Mucosa of rectum (tissue), 2 donors: ENCODE data around the gene SETX.
"Not testable (repeated sequence)": the region's sequence is repeated elsewhere in the genome, so short reads cannot be mapped to it uniquely, and the experiment has no call there.

Experiments used
- H3K27ac ChIP-seq, 2 donors: one replicate each; pipeline ENCODE4 v1.7.0; 2013; ENCODE audit warnings: inconsistent platforms in 2 of 2, low read depth in 2 of 2, low read length in 2 of 2
- H3K27me3 ChIP-seq, 2 donors: one replicate each; pipeline ENCODE4 v1.7.0; 2013; ENCODE audit warnings: low read length in 2 of 2; ENCODE audit not compliant: control insufficient read depth in 2 of 2, insufficient read depth in 2 of 2
- H3K36me3 ChIP-seq, 2 donors: one replicate each; pipeline ENCODE4 v1.7.0; 2013; ENCODE audit warnings: low read length in 2 of 2; ENCODE audit not compliant: control insufficient read depth in 2 of 2, insufficient read depth in 2 of 2
- H3K4me1 ChIP-seq, 2 donors: one replicate each; pipeline ENCODE4 v1.7.0; 2013; ENCODE audit warnings: low read length in 2 of 2, mild to moderate bottlenecking in 1 of 2; ENCODE audit not compliant: control insufficient read depth in 2 of 2, insufficient read depth in 2 of 2
- H3K4me3 ChIP-seq, 2 donors: one replicate each; pipeline ENCODE4 v1.7.0; 2013; ENCODE audit warnings: low read length in 2 of 2
- H3K9ac ChIP-seq, 2 donors: one replicate each; pipeline ENCODE4 v1.7.0; 2013; ENCODE audit warnings: low read length in 2 of 2, low read depth in 1 of 2, mild to moderate bottlenecking in 1 of 2
- H3K9me3 ChIP-seq, 2 donors: one replicate each; pipeline ENCODE4 v1.7.0; 2013; ENCODE audit warnings: low read length in 2 of 2; ENCODE audit not compliant: control insufficient read depth in 2 of 2
- donor health status: healthy.
- donor health status: Normal muscosa, but diverticular disease.

SETX gene

DNA sequence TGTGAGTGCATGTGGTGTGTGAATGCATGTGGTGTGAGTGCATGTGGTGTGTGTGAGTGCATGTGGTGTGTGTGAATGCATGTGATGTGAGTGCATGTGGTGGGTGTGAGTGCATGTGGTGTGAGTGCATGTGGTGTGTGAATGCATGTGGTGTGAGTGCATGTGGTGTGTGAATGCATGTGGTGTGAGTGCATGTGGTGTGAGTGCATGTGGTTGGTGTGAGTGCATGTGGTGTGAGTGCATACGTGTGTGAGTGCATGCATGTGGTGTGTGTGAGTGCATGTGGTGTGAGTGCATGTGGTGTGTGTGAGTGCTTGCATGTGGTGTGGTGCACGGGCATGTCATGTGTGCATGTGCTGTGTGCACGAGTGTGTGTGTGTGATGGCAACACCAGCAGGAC is 23.6 kb upstream of the SETX start:
- H3K9me3 ChIP-seq, H3K9ac ChIP-seq, H3K4me1 ChIP-seq, H3K27ac ChIP-seq, H3K27me3 ChIP-seq, H3K4me3 ChIP-seq: not testable (repeated sequence)
- H3K36me3 ChIP-seq = peaks cover 31 to 55% of the 10 kb centered on the region in 2 donors

DNA sequence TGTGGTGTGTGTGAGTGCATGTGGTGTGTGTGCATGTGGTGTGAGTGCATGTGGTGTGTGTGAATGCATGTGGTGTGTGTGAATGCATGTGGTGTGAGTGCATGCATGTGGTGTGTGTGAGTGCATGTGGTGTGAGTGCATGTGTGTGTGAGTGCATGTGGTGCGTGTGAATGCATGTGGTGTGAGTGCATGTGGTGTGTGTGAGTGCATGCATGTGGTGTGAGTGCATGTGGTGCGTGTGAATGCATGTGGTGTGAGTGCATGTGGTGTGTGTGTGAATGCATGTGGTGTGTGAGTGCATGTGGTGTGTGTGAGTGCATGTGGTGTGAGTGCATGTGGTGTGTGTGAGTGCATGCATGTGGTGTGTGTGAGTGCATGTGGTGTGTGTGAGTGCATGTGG is 23.0 kb upstream of the SETX start:
- H3K36me3 ChIP-seq = peaks cover 31 to 55% of the 10 kb centered on the region in 2 donors
- not testable (repeated sequence) for H3K4me3 ChIP-seq, H3K9me3 ChIP-seq, H3K9ac ChIP-seq, H3K27me3 ChIP-seq, H3K27ac ChIP-seq, H3K4me1 ChIP-seq

DNA sequence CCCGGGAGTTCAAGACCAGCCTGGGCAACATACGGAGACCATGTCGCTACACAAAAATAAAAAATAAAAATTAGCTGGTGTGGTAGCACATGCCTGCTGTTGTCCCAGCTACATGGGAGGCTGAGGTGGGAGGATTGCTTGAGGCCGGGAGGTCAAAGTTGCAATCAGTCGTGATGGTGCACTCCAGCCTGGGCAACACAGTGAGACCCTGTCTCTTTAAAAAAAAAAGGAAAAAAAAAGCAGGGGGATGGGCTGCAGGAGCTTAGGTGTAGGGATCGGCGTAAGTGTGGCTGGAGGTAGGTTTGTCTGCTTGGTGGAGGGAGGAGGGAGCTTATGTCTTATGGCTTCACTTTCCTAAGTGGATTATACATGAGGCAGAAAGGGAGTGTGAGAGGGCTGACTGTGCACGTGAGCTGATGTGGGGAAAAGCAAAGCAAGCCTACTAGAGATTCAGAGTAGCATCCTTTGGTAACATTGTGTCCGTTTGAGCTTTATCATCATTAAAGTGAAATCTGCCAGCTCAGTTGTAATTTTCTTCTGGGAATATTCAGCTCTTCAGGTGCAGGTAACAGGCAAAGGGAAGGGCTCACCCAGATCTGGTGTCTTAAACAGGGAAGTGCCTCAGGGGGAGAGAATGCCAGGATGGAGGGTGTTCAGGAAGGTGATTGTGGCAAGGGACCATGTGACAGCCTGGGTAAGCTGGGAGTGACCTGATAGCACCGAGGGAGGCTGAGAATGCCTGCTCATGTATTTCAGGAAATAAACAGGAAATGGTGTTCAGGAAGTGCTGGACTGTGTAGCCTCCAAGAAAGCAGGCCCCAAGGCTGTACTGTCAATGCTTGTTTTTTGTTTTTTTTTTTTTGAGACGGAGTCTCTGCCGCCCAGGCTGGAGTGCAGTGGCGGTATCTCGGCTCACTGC is 17.6 kb upstream of the SETX start:
- H3K9me3 ChIP-seq = no peaks in the 10 kb centered on the region
- peak overlapping the region in 1 of 2 donors; percentile 3 for H3K4me3 ChIP-seq
- peaks cover 0 to 2% of the 10 kb centered on the region in 2 donors for H3K4me1 ChIP-seq
- no peak overlapping the region for H3K9ac ChIP-seq
- H3K36me3 ChIP-seq = peaks cover 12 to 24% of the 10 kb centered on the region in 2 donors
- H3K27me3 ChIP-seq = no peaks in the 10 kb centered on the region
- H3K27ac ChIP-seq = peak overlapping the region; percentile 28 to 35

DNA sequence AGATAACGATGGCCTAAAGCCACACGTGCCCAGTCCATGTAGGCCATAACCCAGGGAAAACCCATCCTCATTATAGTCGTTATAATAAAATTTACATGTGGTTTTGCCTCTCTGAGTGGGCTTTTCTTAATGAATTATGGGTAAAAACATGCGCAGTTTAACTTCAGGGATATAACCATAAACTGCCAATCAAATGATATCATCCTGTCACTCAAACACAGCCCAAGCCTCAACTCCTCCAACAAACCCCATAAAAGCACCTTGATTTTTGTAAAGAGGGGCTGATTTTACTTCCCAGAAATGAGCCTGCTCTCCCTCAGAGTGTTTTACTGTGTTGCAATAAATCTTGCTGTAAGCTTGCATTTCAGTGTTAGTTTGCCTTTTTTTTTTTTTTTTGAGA is 15.8 kb upstream of the SETX start:
- peaks cover 0 to 6% of the 10 kb centered on the region in 2 donors for H3K36me3 ChIP-seq
- peaks cover 0 to 2% of the 10 kb centered on the region in 2 donors for H3K4me1 ChIP-seq
- H3K9ac ChIP-seq = no peak overlapping the region
- H3K27me3 ChIP-seq = no peaks in the 10 kb centered on the region
- H3K9me3 ChIP-seq = no peaks in the 10 kb centered on the region
- H3K4me3 ChIP-seq = no peak overlapping the region
- no peak overlapping the region for H3K27ac ChIP-seq

DNA sequence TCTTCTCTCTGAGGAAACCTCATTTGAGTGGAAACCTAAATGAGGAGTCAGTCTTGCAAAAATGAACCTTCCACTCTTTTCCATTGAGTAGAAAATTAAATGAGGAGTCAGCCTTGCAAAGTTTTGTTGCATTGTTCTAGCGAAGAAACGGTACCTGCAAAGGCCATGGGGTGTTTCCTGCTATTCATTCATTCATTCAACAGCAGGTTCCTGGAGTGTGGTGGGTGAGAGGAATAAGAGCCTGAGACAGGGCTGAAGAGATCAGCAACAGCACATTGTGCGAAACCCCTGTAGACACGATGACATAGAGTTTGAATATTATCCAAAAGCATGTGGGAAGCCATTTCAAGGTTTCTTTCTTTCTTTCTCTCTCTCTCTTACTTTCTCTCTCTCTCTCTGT is 14.6 kb upstream of the SETX start:
- H3K9me3 ChIP-seq = no peaks in the 10 kb centered on the region
- H3K4me1 ChIP-seq = peaks cover 0 to 2% of the 10 kb centered on the region in 2 donors
- no peak overlapping the region for H3K4me3 ChIP-seq
- no peaks in the 10 kb centered on the region for H3K36me3 ChIP-seq
- H3K27ac ChIP-seq = no peak overlapping the region
- no peak overlapping the region for H3K9ac ChIP-seq
- H3K27me3 ChIP-seq = no peaks in the 10 kb centered on the region

DNA sequence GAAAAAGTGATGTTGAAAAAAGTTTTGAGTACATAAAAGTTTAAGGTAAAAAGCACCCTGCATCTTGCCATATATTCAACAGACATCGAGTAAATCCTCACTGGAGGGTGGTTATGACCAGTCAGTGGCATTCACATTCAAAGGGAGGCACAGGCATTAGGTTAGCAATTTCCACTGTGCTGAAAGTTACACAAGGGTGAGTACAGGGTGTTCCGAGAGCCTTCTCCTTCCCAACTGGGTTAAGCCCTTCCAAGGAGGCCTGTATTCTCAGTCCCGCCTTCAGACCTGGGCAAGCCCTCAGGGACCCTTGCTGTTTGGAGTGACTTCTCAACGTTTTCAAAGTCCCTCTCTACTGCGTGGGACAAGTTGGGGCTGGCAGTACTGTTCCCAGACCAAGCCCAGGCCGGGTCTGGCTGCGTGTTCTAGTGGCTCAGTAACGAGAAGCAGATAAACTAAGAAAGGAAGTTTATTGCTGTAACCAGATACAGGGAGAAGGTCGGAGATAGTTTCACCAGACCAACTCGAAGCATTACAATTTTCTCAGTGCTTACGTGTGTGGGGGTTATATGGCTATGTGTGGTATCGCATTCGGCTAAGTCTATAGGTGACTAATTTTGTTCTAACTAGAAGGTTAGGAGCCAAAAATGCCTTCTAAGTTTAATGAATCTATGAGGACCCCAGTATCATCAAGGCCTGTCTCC is 13.0 kb upstream of the SETX start:
- Histone ChIP-seq H3K4me1 (peaks cover 0 to 2% of the 10 kb centered on the region in 2 donors), H3K4me3 (no peak overlapping the region), H3K9me3 (no peaks in the 10 kb centered on the region), H3K27me3 (no peaks in the 10 kb centered on the region), H3K36me3 (no peaks in the 10 kb centered on the region), H3K27ac (no peak overlapping the region), H3K9ac (no peak overlapping the region)

DNA sequence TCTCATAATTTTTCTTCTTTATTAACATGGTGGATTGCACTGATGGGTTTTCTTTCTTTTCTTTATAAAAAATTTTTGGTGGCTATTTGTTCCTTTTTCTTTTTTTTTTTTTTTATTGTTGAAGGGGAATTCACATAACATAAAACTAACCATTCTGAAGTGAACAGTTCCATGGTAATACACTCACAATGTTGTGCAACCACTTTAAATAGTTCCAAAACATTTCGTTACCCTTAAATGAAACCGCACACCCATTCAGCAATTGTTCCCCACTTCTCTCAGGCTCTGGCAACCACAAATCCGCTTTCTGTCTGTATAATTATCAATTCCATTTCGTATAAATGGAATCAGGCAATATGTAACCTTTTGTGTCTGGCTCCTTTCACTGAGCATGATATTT is 11.7 kb upstream of the SETX start:
- Histone ChIP-seq H3K27ac (no peak overlapping the region), H3K9me3 (no peaks in the 10 kb centered on the region), H3K4me1 (no peaks in the 10 kb centered on the region), H3K9ac (no peak overlapping the region), H3K36me3 (no peaks in the 10 kb centered on the region), H3K4me3 (no peak overlapping the region), H3K27me3 (no peaks in the 10 kb centered on the region)

DNA sequence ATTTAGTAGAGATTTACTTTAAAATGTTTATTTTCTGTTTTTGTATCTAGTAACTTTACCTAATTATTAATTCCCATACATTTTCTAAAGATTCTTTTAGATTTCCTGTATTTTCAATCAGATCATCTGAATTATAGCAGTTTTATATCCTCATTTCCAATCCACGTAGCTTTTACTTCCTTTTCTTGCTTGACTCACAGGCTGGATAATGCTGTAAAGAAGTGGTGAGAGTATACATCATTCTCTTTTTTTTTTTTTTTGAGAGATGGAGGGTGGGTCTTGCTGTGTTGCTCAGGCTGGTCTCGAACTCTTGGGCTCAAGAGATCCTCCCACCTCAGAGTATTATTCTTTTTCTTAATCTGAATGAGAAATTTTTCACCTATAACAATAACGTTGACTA is 11.2 kb upstream of the SETX start:
- Histone ChIP-seq H3K9me3 (no peaks in the 10 kb centered on the region), H3K9ac (no peak overlapping the region), H3K4me3 (no peak overlapping the region), H3K27me3 (no peaks in the 10 kb centered on the region), H3K36me3 (no peaks in the 10 kb centered on the region), H3K27ac (no peak overlapping the region), H3K4me1 (no peaks in the 10 kb centered on the region)

DNA sequence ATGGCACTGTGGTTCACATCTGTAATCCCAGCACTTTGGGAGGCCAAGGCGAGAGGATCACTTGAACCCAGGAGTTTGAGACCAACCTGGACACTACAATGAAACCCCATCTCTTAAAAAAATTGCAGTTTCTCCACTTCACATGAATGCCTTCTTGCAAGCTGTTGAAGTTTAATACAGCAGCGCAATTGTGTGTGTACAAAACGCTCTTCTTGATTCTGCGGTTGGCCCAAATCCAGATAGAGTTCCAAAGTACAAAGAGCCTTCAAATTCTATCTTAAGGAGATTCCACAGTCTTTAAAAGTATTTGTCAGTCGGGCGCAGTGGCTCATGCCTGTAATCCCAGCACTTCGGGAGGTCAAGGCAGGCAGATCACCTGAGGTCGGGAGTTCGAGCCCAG is 9.3 kb upstream of the SETX start:
- H3K9me3 ChIP-seq = no peaks in the 10 kb centered on the region
- H3K9ac ChIP-seq = no peak overlapping the region
- no peaks in the 10 kb centered on the region for H3K27me3 ChIP-seq
- H3K4me1 ChIP-seq = no peaks in the 10 kb centered on the region
- H3K36me3 ChIP-seq = no peaks in the 10 kb centered on the region
- no peak overlapping the region for H3K27ac ChIP-seq
- no peak overlapping the region for H3K4me3 ChIP-seq

DNA sequence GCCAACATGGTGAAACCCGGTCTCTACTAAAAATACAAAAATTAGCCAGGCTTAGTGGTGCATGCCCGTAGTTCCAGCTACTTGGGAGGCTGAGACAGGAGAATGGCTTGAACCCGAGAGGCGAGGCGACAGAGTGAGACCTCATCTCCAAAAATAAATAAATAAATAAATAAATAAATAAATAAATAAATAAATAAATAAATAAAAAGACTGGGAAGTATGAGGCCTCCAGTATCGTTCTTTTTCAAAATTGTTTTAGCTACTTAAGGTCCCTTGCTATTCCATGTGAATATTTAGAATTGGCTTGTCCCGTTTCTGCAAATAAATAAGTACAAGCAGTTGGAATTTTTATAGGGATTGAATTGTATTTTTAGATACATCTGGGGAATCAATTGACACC is 3.0 kb upstream of the SETX start:
- no peak overlapping the region for H3K4me3 ChIP-seq
- peaks cover 9 to 13% of the 10 kb centered on the region in 2 donors for H3K4me1 ChIP-seq
- H3K27ac ChIP-seq = no peak overlapping the region
- H3K27me3 ChIP-seq = no peaks in the 10 kb centered on the region
- H3K9me3 ChIP-seq = no peaks in the 10 kb centered on the region
- peaks cover 4 to 7% of the 10 kb centered on the region in 2 donors for H3K36me3 ChIP-seq
- H3K9ac ChIP-seq = no peak overlapping the region
